GM12865 (cell line): ENCODE results near the gene SLC22A23.

ENCODE experiments used
- DNase-seq: peaks from one replicate; pipeline ENCODE4 v3.0.0; 2010; ENCODE audit warnings: low read depth
- H3K4me3 ChIP-seq: 2 replicates; pipeline ENCODE4 v1.5.1; 2011; ENCODE audit warnings: mild to moderate bottlenecking, low read depth, low read length, control low read depth
- CTCF ChIP-seq: IDR thresholded peaks from 2 replicates; pipeline ENCODE4 v1.5.1; 2011; ENCODE audit warnings: low read length, control low read depth, low read depth, inconsistent platforms; ENCODE audit not compliant: insufficient read depth; ENCODE audit errors: missing control alignments

Gene SLC22A23

GRCh38 chr6:3294396-3294795 lies 162.5 kb downstream of the SLC22A23 start:
- no peak for DNase-seq
- TF ChIP-seq CTCF, result no peak
- H3K4me3 ChIP-seq, result no peak overlapping the region

- no peak overlapping the region for H3K4me3 ChIP-seq
- TF ChIP-seq CTCF, result no peak
- no peak for DNase-seq
Observed at GRCh38 chr6:3293271-3294155, 163.3 kb downstream of the SLC22A23 start.

- DNase-seq, result no peak
- no peak for TF ChIP-seq CTCF
- H3K4me3 ChIP-seq, result no peak overlapping the region
Observed at GRCh38 chr6:3292431-3293197, 164.2 kb downstream of the SLC22A23 start.

GRCh38 chr6:3291987-3292386 lies 164.9 kb downstream of the SLC22A23 start:
- H3K4me3 ChIP-seq, result no peak overlapping the region
- no peak for DNase-seq
- TF ChIP-seq CTCF, result no peak

GRCh38 chr6:3291346-3291745 lies 165.5 kb downstream of the SLC22A23 start:
- H3K4me3 ChIP-seq, result no peak overlapping the region
- TF ChIP-seq CTCF, result no peak
- DNase-seq, result no peak

- DNase-seq, result no peak
- TF ChIP-seq CTCF, result no peak
- H3K4me3 ChIP-seq, result no peak overlapping the region
Observed at GRCh38 chr6:3290931-3291211, 166.0 kb downstream of the SLC22A23 start.
